Measurements from ENCODE around the gene SLC22A1.

Gene SLC22A1

GRCh38 chr6:160188773-160189172, 67.2 kb downstream of the SLC22A1 start:
- Histone ChIP-seq H3K27me3 (no peaks in the 10 kb centered on the region), H3K9me3 (peaks cover 5% of the 10 kb centered on the region), H3K36me3 (no peaks in the 10 kb centered on the region), H3K4me1 (ENCODE audit: control insufficient read depth in 1 of 2, insufficient read depth in 1 of 2, low read depth in 1 of 2, low read length in 1 of 2) (no peaks in the 10 kb centered on the region), H3K27ac (no peak overlapping the region), H3K4me3 (ENCODE audit: low read depth in 1 of 2, low read length in 1 of 2) (no peak overlapping the region)
- TF ChIP-seq CTCF (IDR thresholded peaks at IDR 0.05) = no peak

- Histone ChIP-seq H3K9me3 (peaks cover 5% of the 10 kb centered on the region), H3K27ac (no peak overlapping the region)
- TF ChIP-seq CTCF (IDR thresholded peaks at IDR 0.05) = no peak
These were observed 68.5 kb downstream of the SLC22A1 start for GRCh38 chr6:160190081-160190480.

GRCh38 chr6:160190973-160191372, 69.4 kb downstream of the SLC22A1 start:
- Histone ChIP-seq H3K4me1 (ENCODE audit: control insufficient read depth in 1 of 2, insufficient read depth in 1 of 2, low read depth in 1 of 2, low read length in 1 of 2) (no peaks in the 10 kb centered on the region), H3K36me3 (no peaks in the 10 kb centered on the region), H3K4me3 (ENCODE audit: low read depth in 1 of 2, low read length in 1 of 2) (no peak overlapping the region), H3K27me3 (no peaks in the 10 kb centered on the region), H3K9me3 (peaks cover 5% of the 10 kb centered on the region), H3K27ac (no peak overlapping the region)
- TF ChIP-seq CTCF (IDR thresholded peaks at IDR 0.05) = no peak

More at GRCh38 chr6:160190081-160190480, 68.5 kb downstream of the SLC22A1 start:
- no peak overlapping the region for H3K4me3 ChIP-seq (ENCODE audit: low read depth in 1 of 2, low read length in 1 of 2)
- H3K36me3 ChIP-seq = no peaks in the 10 kb centered on the region
- no peaks in the 10 kb centered on the region for H3K4me1 ChIP-seq (ENCODE audit: control insufficient read depth in 1 of 2, insufficient read depth in 1 of 2, low read depth in 1 of 2, low read length in 1 of 2)
- H3K27me3 ChIP-seq = no peaks in the 10 kb centered on the region

GRCh38 chr6:160192840-160193239, 71.2 kb downstream of the SLC22A1 start:
- H3K4me1 ChIP-seq (ENCODE audit: control insufficient read depth in 1 of 2, insufficient read depth in 1 of 2, low read depth in 1 of 2, low read length in 1 of 2) = no peaks in the 10 kb centered on the region
- H3K27ac ChIP-seq = no peak overlapping the region
- H3K9me3 ChIP-seq = peaks cover 5% of the 10 kb centered on the region
- H3K4me3 ChIP-seq (ENCODE audit: low read depth in 1 of 2, low read length in 1 of 2) = no peak overlapping the region
- no peak for TF ChIP-seq CTCF (IDR thresholded peaks at IDR 0.05)
- no peaks in the 10 kb centered on the region for H3K36me3 ChIP-seq
- H3K27me3 ChIP-seq = no peaks in the 10 kb centered on the region

- TF ChIP-seq CTCF (IDR thresholded peaks at IDR 0.05) = no peak
- H3K27me3 ChIP-seq = no peaks in the 10 kb centered on the region
- H3K27ac ChIP-seq = no peak overlapping the region
- H3K4me3 ChIP-seq (ENCODE audit: low read depth in 1 of 2, low read length in 1 of 2) = no peak overlapping the region
- H3K4me1 ChIP-seq (ENCODE audit: control insufficient read depth in 1 of 2, insufficient read depth in 1 of 2, low read depth in 1 of 2, low read length in 1 of 2) = no peaks in the 10 kb centered on the region
- H3K9me3 ChIP-seq = peaks cover 5% of the 10 kb centered on the region
- H3K36me3 ChIP-seq = no peaks in the 10 kb centered on the region
These were observed 73.2 kb downstream of the SLC22A1 start for GRCh38 chr6:160194808-160195207.

GRCh38 chr6:160197662-160198061, 76.0 kb downstream of the SLC22A1 start:
- Histone ChIP-seq H3K4me3 (ENCODE audit: low read depth in 1 of 2, low read length in 1 of 2) (no peak overlapping the region), H3K9me3 (no peaks in the 10 kb centered on the region), H3K4me1 (ENCODE audit: control insufficient read depth in 1 of 2, insufficient read depth in 1 of 2, low read depth in 1 of 2, low read length in 1 of 2) (no peaks in the 10 kb centered on the region), H3K36me3 (no peaks in the 10 kb centered on the region), H3K27ac (no peak overlapping the region), H3K27me3 (no peaks in the 10 kb centered on the region)
- TF ChIP-seq CTCF (IDR thresholded peaks at IDR 0.05) = no peak

All from neutrophil (primary cell).